Measurements from ENCODE around the gene LTA4H.

DNA sequence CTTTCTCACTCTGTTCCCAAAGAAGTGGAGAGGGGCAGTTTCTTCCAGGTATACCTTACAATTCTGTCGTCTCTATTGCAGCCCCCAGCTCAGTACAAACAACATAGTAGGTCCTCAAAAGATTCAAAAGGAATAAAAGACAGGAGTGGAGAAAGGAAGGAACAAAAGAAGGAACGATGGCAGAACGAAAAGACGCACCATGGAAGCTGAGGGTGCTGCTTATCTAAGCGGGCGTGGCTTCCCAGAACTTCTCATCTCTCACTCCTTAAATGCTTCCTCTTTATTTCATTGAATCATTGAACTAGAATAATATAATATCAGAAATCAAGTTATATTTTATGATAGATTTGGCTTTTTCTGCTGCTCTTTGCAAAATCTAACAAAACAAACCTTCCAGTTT is 13.7 kb upstream of the LTA4H start:
- TF ChIP-seq, protein P1, sequence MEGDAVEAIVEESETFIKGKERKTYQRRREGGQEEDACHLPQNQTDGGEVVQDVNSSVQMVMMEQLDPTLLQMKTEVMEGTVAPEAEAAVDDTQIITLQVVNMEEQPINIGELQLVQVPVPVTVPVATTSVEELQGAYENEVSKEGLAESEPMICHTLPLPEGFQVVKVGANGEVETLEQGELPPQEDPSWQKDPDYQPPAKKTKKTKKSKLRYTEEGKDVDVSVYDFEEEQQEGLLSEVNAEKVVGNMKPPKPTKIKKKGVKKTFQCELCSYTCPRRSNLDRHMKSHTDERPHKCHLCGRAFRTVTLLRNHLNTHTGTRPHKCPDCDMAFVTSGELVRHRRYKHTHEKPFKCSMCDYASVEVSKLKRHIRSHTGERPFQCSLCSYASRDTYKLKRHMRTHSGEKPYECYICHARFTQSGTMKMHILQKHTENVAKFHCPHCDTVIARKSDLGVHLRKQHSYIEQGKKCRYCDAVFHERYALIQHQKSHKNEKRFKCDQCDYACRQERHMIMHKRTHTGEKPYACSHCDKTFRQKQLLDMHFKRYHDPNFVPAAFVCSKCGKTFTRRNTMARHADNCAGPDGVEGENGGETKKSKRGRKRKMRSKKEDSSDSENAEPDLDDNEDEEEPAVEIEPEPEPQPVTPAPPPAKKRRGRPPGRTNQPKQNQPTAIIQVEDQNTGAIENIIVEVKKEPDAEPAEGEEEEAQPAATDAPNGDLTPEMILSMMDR (IDR thresholded peaks at IDR 0.05; ENCODE audit: low read length), result no peak
- TF ChIP-seq EZH2phosphoT487 (IDR thresholded peaks at IDR 0.05; ENCODE audit: low read length), result no peak

Measured in MM.1S (cell line).